Measurements from ENCODE around the gene PRMT2.

DNA sequence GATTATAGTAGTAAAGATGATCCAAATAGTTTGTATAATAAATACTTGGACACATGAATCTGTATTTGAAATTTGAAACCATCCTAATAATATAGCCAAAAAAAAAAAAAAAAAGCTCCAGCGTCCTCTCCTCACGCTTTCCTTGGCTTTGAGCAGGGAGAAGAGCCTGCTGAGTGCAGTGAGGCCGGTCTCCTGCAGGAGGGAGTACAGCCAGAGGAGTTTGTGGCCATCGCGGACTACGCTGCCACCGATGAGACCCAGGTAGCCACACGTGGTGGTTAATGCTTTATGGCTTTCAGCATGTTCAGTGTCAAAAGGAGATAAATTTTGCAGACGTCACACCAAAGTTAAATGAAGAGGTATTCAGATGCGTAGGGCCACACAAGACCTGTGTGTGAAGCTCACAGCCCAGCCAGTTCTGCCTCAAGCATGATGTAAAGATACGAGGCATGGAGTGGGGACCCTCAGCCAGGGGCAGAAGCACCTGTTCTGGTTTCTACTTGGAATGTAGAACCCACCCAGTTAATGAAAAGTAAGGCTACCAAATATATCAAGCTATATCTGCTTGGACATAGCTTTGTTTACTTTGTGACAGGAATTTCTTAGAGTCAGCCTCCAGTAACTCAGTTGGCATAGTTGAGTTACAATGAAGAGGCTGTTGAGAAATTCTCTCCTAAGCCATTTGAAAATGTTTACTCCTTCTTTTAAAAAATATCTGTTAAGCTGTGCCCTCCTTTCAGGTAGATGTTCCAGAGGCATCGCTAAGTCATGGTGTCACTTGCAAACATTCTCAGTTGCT is 8.1 kb downstream of the PRMT2 start:
- TF ChIP-seq, protein P1, sequence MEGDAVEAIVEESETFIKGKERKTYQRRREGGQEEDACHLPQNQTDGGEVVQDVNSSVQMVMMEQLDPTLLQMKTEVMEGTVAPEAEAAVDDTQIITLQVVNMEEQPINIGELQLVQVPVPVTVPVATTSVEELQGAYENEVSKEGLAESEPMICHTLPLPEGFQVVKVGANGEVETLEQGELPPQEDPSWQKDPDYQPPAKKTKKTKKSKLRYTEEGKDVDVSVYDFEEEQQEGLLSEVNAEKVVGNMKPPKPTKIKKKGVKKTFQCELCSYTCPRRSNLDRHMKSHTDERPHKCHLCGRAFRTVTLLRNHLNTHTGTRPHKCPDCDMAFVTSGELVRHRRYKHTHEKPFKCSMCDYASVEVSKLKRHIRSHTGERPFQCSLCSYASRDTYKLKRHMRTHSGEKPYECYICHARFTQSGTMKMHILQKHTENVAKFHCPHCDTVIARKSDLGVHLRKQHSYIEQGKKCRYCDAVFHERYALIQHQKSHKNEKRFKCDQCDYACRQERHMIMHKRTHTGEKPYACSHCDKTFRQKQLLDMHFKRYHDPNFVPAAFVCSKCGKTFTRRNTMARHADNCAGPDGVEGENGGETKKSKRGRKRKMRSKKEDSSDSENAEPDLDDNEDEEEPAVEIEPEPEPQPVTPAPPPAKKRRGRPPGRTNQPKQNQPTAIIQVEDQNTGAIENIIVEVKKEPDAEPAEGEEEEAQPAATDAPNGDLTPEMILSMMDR (IDR thresholded peaks at IDR 0.05), result no peak
- no peak for TF ChIP-seq POLR2A (IDR thresholded peaks at IDR 0.05)
